ENCODE measurements around the gene PLD1. TPM values are rescaled to one million over a fixed set of nuclear protein-coding genes. Genes with fewer than 3 reads are reported as not detected.

Gene PLD1
- total and polyA plus RNA-seq, 2 of the 8 experiments (the other 6 are each of a cell fraction or from before 2014, with no cell fraction given), result 1.2 to 2.6 TPM

DNA sequence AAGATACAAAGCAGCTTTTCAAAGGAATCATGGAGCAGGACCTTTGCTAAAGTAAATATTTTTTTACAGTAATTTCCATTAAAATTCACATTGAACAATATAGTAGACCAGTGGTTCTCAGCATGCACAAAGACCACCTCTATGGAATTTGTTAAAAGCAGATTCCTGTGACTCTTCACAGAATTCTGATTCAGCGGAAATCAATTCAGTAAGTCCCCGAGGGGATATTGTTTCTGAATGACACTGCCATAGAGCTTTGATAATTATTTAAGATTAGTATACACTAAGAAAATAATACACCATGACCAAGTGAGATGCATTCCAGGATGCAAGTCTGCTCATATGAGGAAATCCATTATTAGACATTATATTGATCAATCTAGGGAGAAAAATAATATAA lies 188.2 kb downstream of the PLD1 start (continued):
- TF ChIP-seq, protein P1, sequence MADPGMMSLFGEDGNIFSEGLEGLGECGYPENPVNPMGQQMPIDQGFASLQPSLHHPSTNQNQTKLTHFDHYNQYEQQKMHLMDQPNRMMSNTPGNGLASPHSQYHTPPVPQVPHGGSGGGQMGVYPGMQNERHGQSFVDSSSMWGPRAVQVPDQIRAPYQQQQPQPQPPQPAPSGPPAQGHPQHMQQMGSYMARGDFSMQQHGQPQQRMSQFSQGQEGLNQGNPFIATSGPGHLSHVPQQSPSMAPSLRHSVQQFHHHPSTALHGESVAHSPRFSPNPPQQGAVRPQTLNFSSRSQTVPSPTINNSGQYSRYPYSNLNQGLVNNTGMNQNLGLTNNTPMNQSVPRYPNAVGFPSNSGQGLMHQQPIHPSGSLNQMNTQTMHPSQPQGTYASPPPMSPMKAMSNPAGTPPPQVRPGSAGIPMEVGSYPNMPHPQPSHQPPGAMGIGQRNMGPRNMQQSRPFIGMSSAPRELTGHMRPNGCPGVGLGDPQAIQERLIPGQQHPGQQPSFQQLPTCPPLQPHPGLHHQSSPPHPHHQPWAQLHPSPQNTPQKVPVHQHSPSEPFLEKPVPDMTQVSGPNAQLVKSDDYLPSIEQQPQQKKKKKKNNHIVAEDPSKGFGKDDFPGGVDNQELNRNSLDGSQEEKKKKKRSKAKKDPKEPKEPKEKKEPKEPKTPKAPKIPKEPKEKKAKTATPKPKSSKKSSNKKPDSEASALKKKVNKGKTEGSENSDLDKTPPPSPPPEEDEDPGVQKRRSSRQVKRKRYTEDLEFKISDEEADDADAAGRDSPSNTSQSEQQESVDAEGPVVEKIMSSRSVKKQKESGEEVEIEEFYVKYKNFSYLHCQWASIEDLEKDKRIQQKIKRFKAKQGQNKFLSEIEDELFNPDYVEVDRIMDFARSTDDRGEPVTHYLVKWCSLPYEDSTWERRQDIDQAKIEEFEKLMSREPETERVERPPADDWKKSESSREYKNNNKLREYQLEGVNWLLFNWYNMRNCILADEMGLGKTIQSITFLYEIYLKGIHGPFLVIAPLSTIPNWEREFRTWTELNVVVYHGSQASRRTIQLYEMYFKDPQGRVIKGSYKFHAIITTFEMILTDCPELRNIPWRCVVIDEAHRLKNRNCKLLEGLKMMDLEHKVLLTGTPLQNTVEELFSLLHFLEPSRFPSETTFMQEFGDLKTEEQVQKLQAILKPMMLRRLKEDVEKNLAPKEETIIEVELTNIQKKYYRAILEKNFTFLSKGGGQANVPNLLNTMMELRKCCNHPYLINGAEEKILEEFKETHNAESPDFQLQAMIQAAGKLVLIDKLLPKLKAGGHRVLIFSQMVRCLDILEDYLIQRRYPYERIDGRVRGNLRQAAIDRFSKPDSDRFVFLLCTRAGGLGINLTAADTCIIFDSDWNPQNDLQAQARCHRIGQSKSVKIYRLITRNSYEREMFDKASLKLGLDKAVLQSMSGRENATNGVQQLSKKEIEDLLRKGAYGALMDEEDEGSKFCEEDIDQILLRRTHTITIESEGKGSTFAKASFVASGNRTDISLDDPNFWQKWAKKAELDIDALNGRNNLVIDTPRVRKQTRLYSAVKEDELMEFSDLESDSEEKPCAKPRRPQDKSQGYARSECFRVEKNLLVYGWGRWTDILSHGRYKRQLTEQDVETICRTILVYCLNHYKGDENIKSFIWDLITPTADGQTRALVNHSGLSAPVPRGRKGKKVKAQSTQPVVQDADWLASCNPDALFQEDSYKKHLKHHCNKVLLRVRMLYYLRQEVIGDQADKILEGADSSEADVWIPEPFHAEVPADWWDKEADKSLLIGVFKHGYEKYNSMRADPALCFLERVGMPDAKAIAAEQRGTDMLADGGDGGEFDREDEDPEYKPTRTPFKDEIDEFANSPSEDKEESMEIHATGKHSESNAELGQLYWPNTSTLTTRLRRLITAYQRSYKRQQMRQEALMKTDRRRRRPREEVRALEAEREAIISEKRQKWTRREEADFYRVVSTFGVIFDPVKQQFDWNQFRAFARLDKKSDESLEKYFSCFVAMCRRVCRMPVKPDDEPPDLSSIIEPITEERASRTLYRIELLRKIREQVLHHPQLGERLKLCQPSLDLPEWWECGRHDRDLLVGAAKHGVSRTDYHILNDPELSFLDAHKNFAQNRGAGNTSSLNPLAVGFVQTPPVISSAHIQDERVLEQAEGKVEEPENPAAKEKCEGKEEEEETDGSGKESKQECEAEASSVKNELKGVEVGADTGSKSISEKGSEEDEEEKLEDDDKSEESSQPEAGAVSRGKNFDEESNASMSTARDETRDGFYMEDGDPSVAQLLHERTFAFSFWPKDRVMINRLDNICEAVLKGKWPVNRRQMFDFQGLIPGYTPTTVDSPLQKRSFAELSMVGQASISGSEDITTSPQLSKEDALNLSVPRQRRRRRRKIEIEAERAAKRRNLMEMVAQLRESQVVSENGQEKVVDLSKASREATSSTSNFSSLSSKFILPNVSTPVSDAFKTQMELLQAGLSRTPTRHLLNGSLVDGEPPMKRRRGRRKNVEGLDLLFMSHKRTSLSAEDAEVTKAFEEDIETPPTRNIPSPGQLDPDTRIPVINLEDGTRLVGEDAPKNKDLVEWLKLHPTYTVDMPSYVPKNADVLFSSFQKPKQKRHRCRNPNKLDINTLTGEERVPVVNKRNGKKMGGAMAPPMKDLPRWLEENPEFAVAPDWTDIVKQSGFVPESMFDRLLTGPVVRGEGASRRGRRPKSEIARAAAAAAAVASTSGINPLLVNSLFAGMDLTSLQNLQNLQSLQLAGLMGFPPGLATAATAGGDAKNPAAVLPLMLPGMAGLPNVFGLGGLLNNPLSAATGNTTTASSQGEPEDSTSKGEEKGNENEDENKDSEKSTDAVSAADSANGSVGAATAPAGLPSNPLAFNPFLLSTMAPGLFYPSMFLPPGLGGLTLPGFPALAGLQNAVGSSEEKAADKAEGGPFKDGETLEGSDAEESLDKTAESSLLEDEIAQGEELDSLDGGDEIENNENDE (IDR thresholded peaks at IDR 0.05; ENCODE audit: insufficient replicate concordance, low read length), result no peak
- TF ChIP-seq GABPA (IDR thresholded peaks at IDR 0.05; ENCODE audit: borderline replicate concordance, insufficient read depth, low read length) (no peak), TAF7 (optimal IDR thresholded peaks at IDR 0.05; ENCODE audit: borderline replicate concordance, low read depth, low read length) (no peak), SAP30 (IDR thresholded peaks at IDR 0.05; ENCODE audit: insufficient read depth, insufficient replicate concordance, low read length) (no peak), ZNF274 (IDR thresholded peaks at IDR 0.05; ENCODE audit: borderline replicate concordance, extremely low read depth, low read length) (no peak), RFX5 (IDR thresholded peaks at IDR 0.05; ENCODE audit: borderline replicate concordance, low read depth, low read length) (no peak), JUN (IDR thresholded peaks at IDR 0.05; ENCODE audit: low read depth, low read length) (no peak), POLR2AphosphoS5 (IDR thresholded peaks at IDR 0.05; ENCODE audit: low read depth, low read length) (no peak), CHD1 (IDR thresholded peaks at IDR 0.05; ENCODE audit: low read depth, low read length) (no peak)
- TF ChIP-seq, protein P2, sequence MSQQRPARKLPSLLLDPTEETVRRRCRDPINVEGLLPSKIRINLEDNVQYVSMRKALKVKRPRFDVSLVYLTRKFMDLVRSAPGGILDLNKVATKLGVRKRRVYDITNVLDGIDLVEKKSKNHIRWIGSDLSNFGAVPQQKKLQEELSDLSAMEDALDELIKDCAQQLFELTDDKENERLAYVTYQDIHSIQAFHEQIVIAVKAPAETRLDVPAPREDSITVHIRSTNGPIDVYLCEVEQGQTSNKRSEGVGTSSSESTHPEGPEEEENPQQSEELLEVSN (IDR thresholded peaks at IDR 0.05), result no peak

Measured in H1 (cell line).